Thyroid gland (tissue), 4 donors: ENCODE data around the gene TNFAIP1.

Experiments
- POLR2A ChIP-seq, 2 donors: fragments of 450-650 bp; IDR thresholded peaks; one replicate each; pipeline ENCODE4 v1.6.1; 2017; ENCODE audit warnings: antibody characterized with exemption in 2 of 2, mild to moderate bottlenecking in 2 of 2, moderate library complexity in 1 of 2
- TF ChIP-seq, protein P1 (sequence below), 6 experiments: fragments of 200-600 bp in 3 of 6; fragments of 450-650 bp in 3 of 6; sonication (generic) in 3 of 6; IDR thresholded peaks; one replicate each; pipeline ENCODE4 v1.5.1; 2016 to 2019; ENCODE audit warnings: antibody characterized with exemption in 6 of 6, mild to moderate bottlenecking in 2 of 6, inconsistent platforms in 1 of 6, moderate library complexity in 1 of 6

DNA sequence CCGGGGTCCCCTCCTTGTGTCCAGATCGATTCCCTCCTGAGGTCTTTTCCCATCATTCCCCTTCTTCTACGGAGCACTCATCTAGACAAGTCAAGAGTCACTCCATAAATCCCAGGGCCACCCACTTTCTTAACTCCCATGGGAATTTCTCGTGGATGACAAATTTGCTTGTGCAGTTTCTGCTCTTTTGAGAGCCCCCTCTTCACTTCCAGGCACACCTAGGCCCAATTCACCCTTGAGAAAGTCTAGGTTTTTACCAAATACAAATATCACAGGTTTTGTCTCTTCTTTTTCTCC lies 22.3 kb downstream of the TNFAIP1 start:
- TF ChIP-seq, protein P1, sequence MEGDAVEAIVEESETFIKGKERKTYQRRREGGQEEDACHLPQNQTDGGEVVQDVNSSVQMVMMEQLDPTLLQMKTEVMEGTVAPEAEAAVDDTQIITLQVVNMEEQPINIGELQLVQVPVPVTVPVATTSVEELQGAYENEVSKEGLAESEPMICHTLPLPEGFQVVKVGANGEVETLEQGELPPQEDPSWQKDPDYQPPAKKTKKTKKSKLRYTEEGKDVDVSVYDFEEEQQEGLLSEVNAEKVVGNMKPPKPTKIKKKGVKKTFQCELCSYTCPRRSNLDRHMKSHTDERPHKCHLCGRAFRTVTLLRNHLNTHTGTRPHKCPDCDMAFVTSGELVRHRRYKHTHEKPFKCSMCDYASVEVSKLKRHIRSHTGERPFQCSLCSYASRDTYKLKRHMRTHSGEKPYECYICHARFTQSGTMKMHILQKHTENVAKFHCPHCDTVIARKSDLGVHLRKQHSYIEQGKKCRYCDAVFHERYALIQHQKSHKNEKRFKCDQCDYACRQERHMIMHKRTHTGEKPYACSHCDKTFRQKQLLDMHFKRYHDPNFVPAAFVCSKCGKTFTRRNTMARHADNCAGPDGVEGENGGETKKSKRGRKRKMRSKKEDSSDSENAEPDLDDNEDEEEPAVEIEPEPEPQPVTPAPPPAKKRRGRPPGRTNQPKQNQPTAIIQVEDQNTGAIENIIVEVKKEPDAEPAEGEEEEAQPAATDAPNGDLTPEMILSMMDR (IDR thresholded peaks at IDR 0.05): no peak
- TF ChIP-seq POLR2A (IDR thresholded peaks at IDR 0.05): no peak
